ENCODE measurements around the gene DNAJB8. TPM values are rescaled to one million over a fixed set of nuclear protein-coding genes. Genes with fewer than 3 reads are reported as not detected.

The DNAJB8 gene
- total RNA-seq, 2 experiments from 2014 or later: not detected

DNA sequence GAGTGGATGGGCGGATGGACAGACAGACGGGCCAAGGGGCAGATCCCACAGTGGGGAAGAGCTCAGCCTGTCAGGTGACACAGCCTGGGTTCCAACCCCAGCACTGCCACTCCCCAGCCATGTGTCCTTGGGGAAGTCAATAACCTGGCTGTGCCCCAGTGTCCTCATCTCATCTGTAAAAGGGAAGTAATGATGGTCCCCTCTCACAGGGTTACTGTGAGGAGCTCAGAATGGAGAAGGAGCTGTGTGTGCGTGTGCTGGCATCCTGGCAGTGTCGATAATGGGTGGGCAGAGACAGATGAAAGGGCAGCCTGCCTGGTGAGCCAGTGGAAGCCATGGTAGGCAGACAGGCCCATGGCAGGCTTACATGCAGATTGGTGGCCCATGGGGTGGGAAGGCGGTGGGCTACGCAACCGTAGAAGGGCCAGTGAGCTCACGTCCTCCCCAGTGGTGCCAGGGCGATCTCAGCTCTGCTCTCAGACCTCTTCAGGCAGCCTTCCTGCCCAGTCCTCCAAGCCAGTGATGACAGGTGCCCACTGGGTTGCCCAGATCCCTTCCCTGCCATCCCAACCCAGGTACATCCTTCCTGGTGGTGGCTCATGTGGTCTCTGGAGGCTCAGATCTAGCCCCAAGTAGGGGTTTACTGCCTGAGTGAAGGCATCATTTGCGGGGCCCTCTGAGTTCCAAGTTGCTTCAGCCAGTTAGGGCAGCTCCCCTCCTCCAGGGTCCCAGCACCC is 2.3 kb upstream of the DNAJB8 start:
- H3K4me1 Mint-ChIP-seq (ENCODE audit: low read depth): peaks cover 9% of the 10 kb centered on the region
- H3K27ac Mint-ChIP-seq: no peak overlapping the region
- H3K27me3 Mint-ChIP-seq: peaks cover 25% of the 10 kb centered on the region
- no peaks in the 10 kb centered on the region for H3K36me3 Mint-ChIP-seq
- H3K4me3 Mint-ChIP-seq: no peak overlapping the region
- H3K9me3 Mint-ChIP-seq: no peaks in the 10 kb centered on the region
- no peak for DNase-seq
- ChIA-PET POLR2A (no interaction called here), CTCF (no interaction called here)
- intact Hi-C loops (cut with micrococcal nuclease): no loop called here

DNA sequence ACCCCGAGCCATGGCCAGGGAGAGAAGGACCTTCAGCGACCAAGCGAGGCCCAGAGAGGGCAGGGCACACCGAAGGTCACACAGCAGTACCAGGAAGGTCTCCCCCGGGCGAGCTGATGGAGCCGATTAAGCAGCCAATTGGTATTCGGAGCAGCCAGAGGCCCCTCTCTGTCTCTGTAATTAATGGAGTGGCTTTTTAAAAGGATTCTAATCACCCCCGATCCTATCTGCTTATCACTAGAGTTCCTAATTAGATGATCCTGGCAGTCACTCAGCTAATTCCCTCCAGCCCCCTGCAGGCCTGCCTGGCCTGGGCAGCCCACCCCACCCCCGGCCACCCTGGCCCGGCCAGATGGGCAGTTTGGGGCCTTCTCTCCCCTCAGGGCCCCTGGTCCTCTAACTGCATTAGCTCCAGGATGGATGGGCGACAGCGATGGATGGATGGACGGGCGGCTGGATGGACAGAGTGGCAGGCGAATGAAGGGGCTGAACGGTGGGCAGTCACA is 1.6 kb upstream of the DNAJB8 start:
- no peak for DNase-seq
- H3K9me3 Mint-ChIP-seq: no peaks in the 10 kb centered on the region
- no peak overlapping the region for H3K4me3 Mint-ChIP-seq
- no peaks in the 10 kb centered on the region for H3K36me3 Mint-ChIP-seq
- peaks cover 24% of the 10 kb centered on the region for H3K27me3 Mint-ChIP-seq
- intact Hi-C loops (cut with micrococcal nuclease): no loop called here
- H3K4me1 Mint-ChIP-seq (ENCODE audit: low read depth): peaks cover 9% of the 10 kb centered on the region
- no peak overlapping the region for H3K27ac Mint-ChIP-seq
- ChIA-PET POLR2A (no interaction called here), CTCF (no interaction called here)

- Mint-ChIP-seq H3K36me3 (no peaks in the 10 kb centered on the region), H3K4me3 (no peak overlapping the region), H3K9me3 (no peaks in the 10 kb centered on the region), H3K27me3 (peaks cover 14% of the 10 kb centered on the region), H3K27ac (no peak overlapping the region), H3K4me1 (ENCODE audit: low read depth) (peaks cover 9% of the 10 kb centered on the region)
- no peak for DNase-seq
- intact Hi-C loops (cut with micrococcal nuclease): no loop called here
- POLR2A ChIA-PET: no interaction called here
- CTCF ChIA-PET: interaction anchor here (1.5 kb wide), 1 partner anchor 153 kb away, joined by 3 read pairs; no protein-coding TSS in a partner anchor
These were observed 2.0 kb downstream of the DNAJB8 start for GRCh38 chr3:128464702-128465101.

GRCh38 chr3:128464188-128464587 is 2.5 kb downstream of the DNAJB8 start:
- H3K36me3 Mint-ChIP-seq: no peaks in the 10 kb centered on the region
- ChIA-PET POLR2A (no interaction called here), CTCF (interaction anchor here (1.5 kb wide), 1 partner anchor 153 kb away, joined by 3 read pairs; no protein-coding TSS in a partner anchor)
- peaks cover 14% of the 10 kb centered on the region for H3K27me3 Mint-ChIP-seq
- H3K4me1 Mint-ChIP-seq (ENCODE audit: low read depth): peaks cover 9% of the 10 kb centered on the region
- no peak overlapping the region for H3K4me3 Mint-ChIP-seq
- no peak overlapping the region for H3K27ac Mint-ChIP-seq
- no peaks in the 10 kb centered on the region for H3K9me3 Mint-ChIP-seq
- no peak for DNase-seq
- intact Hi-C loops (cut with micrococcal nuclease): no loop called here

DNA sequence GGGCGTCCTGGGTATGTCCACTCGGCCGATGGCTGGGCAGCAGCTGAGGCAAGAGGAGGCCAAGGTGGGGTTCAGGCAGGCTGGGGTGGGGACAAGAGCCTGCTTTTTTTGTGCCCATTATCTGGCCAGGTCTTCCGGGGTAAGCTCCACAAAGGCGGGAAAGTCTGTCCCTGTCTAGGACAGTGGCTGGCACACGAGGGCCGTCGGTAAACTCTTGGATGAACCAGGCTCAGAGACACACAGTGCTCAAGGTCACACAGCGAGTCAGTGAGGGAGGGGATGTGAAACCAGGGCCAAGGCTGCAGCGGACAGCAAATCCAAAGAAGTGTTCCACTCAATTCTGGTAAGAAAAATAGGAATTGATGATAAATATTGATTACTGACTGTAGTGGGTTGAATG is 2.9 kb downstream of the DNAJB8 start:
- Mint-ChIP-seq H3K27me3 (peaks cover 14% of the 10 kb centered on the region), H3K27ac (no peak overlapping the region), H3K4me3 (no peak overlapping the region), H3K36me3 (no peaks in the 10 kb centered on the region), H3K4me1 (ENCODE audit: low read depth) (peaks cover 9% of the 10 kb centered on the region), H3K9me3 (no peaks in the 10 kb centered on the region)
- DNase-seq: no peak
- CTCF ChIA-PET: interaction anchor here (0.8 to 1.5 kb wide), 2 partner anchors 34 to 154 kb away, joined by 3 read pairs; no protein-coding TSS in a partner anchor
- POLR2A ChIA-PET: no interaction called here
- intact Hi-C loops (cut with micrococcal nuclease): no loop called here

DNA sequence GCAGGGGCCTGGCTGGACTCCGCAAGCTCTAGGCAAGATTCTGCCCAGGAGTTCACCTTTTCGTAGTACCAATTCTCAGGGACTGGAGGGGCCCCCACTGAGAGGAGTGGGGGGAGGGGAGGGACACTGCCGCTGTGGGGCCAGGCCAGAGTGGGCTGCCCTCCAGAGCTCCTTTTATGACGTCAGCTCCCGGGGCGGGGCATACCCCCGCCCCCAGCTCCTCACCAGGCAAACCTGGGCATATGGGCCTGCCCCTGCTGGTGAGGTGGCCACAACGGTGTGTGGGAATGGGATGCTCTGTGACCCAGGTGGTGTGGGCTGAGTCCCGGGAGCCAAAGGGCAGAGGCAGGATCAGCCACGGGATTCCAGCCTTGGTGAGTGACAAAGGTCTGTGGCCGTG is 3.3 kb downstream of the DNAJB8 start:
- POLR2A ChIA-PET: no interaction called here
- Mint-ChIP-seq H3K4me3 (no peak overlapping the region), H3K9me3 (no peaks in the 10 kb centered on the region), H3K36me3 (no peaks in the 10 kb centered on the region), H3K27me3 (peaks cover 14% of the 10 kb centered on the region), H3K4me1 (ENCODE audit: low read depth) (peaks cover 9% of the 10 kb centered on the region), H3K27ac (no peak overlapping the region)
- intact Hi-C loops (cut with micrococcal nuclease): no loop called here
- DNase-seq: no peak
- CTCF ChIA-PET: interaction anchor here (0.8 to 1.5 kb wide), 2 partner anchors 34 to 154 kb away, joined by 3 read pairs; no protein-coding TSS in a partner anchor

DNA sequence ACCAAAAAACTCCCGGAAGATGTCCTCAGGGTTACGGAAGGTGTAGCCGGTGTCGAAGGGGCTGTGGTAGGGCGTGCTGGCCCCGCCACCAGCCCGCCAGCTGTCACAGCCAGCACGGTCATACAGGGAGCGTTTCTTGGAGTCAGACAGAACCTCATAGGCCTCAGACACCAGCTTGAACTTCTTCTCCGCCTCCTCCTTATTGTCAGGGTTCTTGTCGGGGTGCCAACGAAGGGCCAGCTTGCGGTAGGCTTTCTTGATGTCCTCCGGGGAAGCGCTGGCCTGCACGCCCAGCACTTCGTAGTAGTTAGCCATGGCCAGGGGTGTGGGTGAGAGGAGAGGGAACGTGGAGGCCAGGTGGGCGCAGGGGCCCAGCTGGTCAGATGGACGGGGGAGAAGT is 3.8 kb downstream of the DNAJB8 start:
- peaks cover 9% of the 10 kb centered on the region for H3K4me1 Mint-ChIP-seq (ENCODE audit: low read depth)
- H3K27ac Mint-ChIP-seq: no peak overlapping the region
- no peaks in the 10 kb centered on the region for H3K36me3 Mint-ChIP-seq
- intact Hi-C loops (cut with micrococcal nuclease): no loop called here
- H3K9me3 Mint-ChIP-seq: no peaks in the 10 kb centered on the region
- H3K27me3 Mint-ChIP-seq: peaks cover 14% of the 10 kb centered on the region
- H3K4me3 Mint-ChIP-seq: no peak overlapping the region
- no peak for DNase-seq
- CTCF ChIA-PET: interaction anchor here (0.8 kb wide), 1 partner anchor 35 kb away, joined by 3 read pairs; no protein-coding TSS in a partner anchor
- POLR2A ChIA-PET: no interaction called here

DNA sequence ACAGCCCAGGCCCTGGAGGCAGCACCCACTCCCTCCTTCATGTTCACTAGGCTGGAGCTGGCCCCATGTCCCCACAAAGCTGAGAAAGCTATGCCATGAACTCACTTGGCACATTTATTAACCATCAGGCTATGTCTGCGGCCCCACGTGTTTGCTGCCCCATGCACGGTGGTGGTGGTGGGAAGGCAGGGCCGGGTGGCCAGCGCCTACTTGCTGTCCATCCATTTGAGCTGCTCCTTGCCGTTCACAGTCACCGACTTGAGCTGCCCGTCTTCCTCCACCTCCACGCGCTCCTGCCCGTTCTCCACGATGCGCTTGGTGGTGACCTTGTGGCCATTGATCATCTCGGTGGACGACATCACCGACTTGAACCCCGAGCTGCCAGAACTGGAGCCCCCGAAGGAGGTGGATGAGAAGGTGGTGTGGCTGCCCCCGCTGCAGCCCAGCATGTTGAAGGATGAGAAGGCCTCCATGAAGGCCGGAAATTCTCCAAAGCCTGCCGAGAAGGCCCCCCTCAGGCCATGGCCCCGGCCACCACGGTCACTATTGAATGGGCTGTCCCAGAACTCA is 4.3 kb downstream of the DNAJB8 start:
- POLR2A ChIA-PET: no interaction called here
- no peak for DNase-seq
- CTCF ChIA-PET: no interaction called here
- peaks cover 14% of the 10 kb centered on the region for H3K27me3 Mint-ChIP-seq
- no peak overlapping the region for H3K27ac Mint-ChIP-seq
- peaks cover 7% of the 10 kb centered on the region for H3K4me1 Mint-ChIP-seq (ENCODE audit: low read depth)
- H3K36me3 Mint-ChIP-seq: no peaks in the 10 kb centered on the region
- no peak overlapping the region for H3K4me3 Mint-ChIP-seq
- H3K9me3 Mint-ChIP-seq: no peaks in the 10 kb centered on the region
- intact Hi-C loops (cut with micrococcal nuclease): no loop called here

GRCh38 chr3:128461731-128462130 is 5.0 kb downstream of the DNAJB8 start:
- peaks cover under 1% of the 10 kb centered on the region for H3K4me1 Mint-ChIP-seq (ENCODE audit: low read depth)
- DNase-seq: no peak
- ChIA-PET CTCF (interaction anchor here (0.6 kb wide), 1 partner anchor 328 kb away, joined by 3 read pairs; no protein-coding TSS in a partner anchor), POLR2A (no interaction called here)
- no peak overlapping the region for H3K27ac Mint-ChIP-seq
- no peaks in the 10 kb centered on the region for H3K36me3 Mint-ChIP-seq
- H3K9me3 Mint-ChIP-seq: no peaks in the 10 kb centered on the region
- intact Hi-C loops (cut with micrococcal nuclease): no loop called here
- H3K4me3 Mint-ChIP-seq: no peak overlapping the region
- H3K27me3 Mint-ChIP-seq: peaks cover 8% of the 10 kb centered on the region

DNA sequence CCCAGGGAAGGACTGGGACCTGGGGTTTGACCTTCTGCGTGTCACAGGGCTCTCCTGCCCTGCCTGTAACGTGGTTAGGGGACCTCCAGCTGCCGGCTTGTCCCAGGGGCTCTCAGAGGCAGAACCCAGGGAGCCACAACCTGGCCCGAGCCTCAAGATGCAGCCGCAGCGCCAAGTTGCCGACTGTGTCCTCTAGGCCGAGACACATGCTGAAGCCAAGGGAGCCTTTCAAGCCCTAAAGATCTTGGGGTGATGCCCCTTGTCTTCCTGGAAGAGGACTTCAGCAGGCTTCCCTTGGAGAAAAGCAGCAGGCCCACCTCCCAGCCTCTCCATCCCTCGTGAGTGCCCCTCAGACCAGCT is 7.2 kb downstream of the DNAJB8 start:
- no peaks in the 10 kb centered on the region for H3K4me1 Mint-ChIP-seq (ENCODE audit: low read depth)
- CTCF ChIA-PET: no interaction called here

GRCh38 chr3:128458746-128459460 is 7.8 kb downstream of the DNAJB8 start:
- Mint-ChIP-seq H3K36me3 (no peaks in the 10 kb centered on the region), H3K27me3 (peaks cover 12% of the 10 kb centered on the region), H3K27ac (no peak overlapping the region), H3K4me1 (ENCODE audit: low read depth) (no peaks in the 10 kb centered on the region), H3K9me3 (no peaks in the 10 kb centered on the region), H3K4me3 (no peak overlapping the region)
- DNase-seq: no peak
- POLR2A ChIA-PET: no interaction called here
- CTCF ChIA-PET: no interaction called here
- intact Hi-C loops (cut with micrococcal nuclease): no loop called here

More for the DNA sequence above, 7.2 kb downstream of the DNAJB8 start:
- Mint-ChIP-seq H3K36me3 (no peaks in the 10 kb centered on the region), H3K27ac (no peak overlapping the region), H3K27me3 (peaks cover 11% of the 10 kb centered on the region), H3K4me3 (no peak overlapping the region), H3K9me3 (no peaks in the 10 kb centered on the region)
- POLR2A ChIA-PET: no interaction called here
- no peak for DNase-seq
- intact Hi-C loops (cut with micrococcal nuclease): no loop called here

DNA sequence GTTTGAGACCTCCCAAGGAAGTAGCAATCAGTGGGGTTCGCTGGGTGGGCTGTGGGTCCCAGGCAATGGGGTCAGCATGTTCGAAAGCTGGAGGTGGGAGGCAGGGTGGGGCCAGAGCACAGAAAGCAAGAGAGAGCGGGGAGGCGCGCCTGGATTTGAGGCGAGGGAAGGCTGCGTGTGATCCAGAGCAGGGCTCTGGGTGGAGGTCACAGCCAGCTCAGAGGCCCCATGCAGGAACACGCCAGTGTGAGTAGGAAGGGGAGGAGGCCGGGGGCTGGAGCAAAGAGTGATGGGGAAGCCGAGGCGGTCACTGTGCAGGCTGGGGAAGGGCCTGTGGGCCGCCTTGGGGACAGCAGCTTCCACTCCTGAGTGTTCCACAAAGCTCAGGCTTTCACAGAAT is 8.8 kb downstream of the DNAJB8 start:
- no peaks in the 10 kb centered on the region for H3K4me1 Mint-ChIP-seq (ENCODE audit: low read depth)
- DNase-seq: no peak
- H3K27ac Mint-ChIP-seq: no peak overlapping the region
- H3K9me3 Mint-ChIP-seq: no peaks in the 10 kb centered on the region
- H3K4me3 Mint-ChIP-seq: no peak overlapping the region
- ChIA-PET CTCF (no interaction called here), POLR2A (no interaction called here)
- intact Hi-C loops (cut with micrococcal nuclease): no loop called here
- H3K27me3 Mint-ChIP-seq: peaks cover 16% of the 10 kb centered on the region
- no peaks in the 10 kb centered on the region for H3K36me3 Mint-ChIP-seq
